Endothelial cell (in vitro differentiated cells): Measurements from ENCODE around the gene BCAS1. TPM values are rescaled to one million over a fixed set of nuclear protein-coding genes. Genes with fewer than 3 reads are reported as not detected.

Experiments
- DNase-seq: peaks from one replicate; pipeline ENCODE4 v3.0.0; 2021; ENCODE audit warnings: low spot score
- H3K27ac Mint-ChIP-seq: one replicate; pipeline ENCODE4 v1.8.0; 2021; ENCODE audit warnings: mixed read lengths, inconsistent platforms; ENCODE audit not compliant: unreplicated experiment
- H3K27me3 Mint-ChIP-seq: one replicate; pipeline ENCODE4 v1.8.0; 2021; ENCODE audit warnings: mild to moderate bottlenecking, moderate library complexity, mixed read lengths, inconsistent platforms; ENCODE audit not compliant: unreplicated experiment
- H3K36me3 Mint-ChIP-seq: one replicate; pipeline ENCODE4 v1.8.0; 2021; ENCODE audit warnings: mild to moderate bottlenecking, low read depth, mixed read lengths, inconsistent platforms; ENCODE audit not compliant: unreplicated experiment
- H3K4me1 Mint-ChIP-seq: one replicate; pipeline ENCODE4 v1.8.0; 2021; ENCODE audit warnings: mild to moderate bottlenecking, mixed read lengths, inconsistent platforms; ENCODE audit not compliant: unreplicated experiment
- H3K4me3 Mint-ChIP-seq: one replicate; pipeline ENCODE4 v1.8.0; 2021; ENCODE audit warnings: mild to moderate bottlenecking, mixed read lengths, inconsistent platforms; ENCODE audit not compliant: unreplicated experiment
- H3K9me3 Mint-ChIP-seq: one replicate; pipeline ENCODE4 v1.8.0; 2021; ENCODE audit warnings: mixed read lengths, inconsistent platforms; ENCODE audit not compliant: unreplicated experiment
- CTCF ChIP-seq: fragments of 200-600 bp; sonication (generic); IDR thresholded peaks from one replicate; pipeline ENCODE4 v1.5.0; 2021; ENCODE audit warnings: antibody characterized with exemption; ENCODE audit not compliant: unreplicated experiment
- total RNA-seq: library from RNA; stranded (reverse); fragmentation: NEBNext Ultra II Directional; extraction: Animal tissue kit (Norgen Biotek cat#: 25700); gene quantifications from one replicate; pipeline ENCODE4 v1.2.1, GENCODE V29; 2021; ENCODE audit not compliant: unreplicated experiment

The BCAS1 gene
- total RNA-seq, 1 donor from 2014 or later = 0.05 TPM

GRCh38 chr20:53956013-53956715 is 114.2 kb downstream of the BCAS1 start:
- Mint-ChIP-seq H3K36me3 (peaks cover 11% of the 10 kb centered on the region), H3K4me3 (no peak overlapping the region), H3K4me1 (peaks cover 11% of the 10 kb centered on the region), H3K27ac (no peak overlapping the region), H3K9me3 (peaks cover 4% of the 10 kb centered on the region), H3K27me3 (peaks cover 3% of the 10 kb centered on the region)
- DNase-seq = no peak
- TF ChIP-seq CTCF = no peak

- no peak overlapping the region for H3K27ac Mint-ChIP-seq
- peaks cover 4% of the 10 kb centered on the region for H3K9me3 Mint-ChIP-seq
- H3K27me3 Mint-ChIP-seq = peaks cover 3% of the 10 kb centered on the region
- DNase-seq = no peak
- H3K4me3 Mint-ChIP-seq = no peak overlapping the region
- no peak for TF ChIP-seq CTCF
- H3K36me3 Mint-ChIP-seq = peaks cover 11% of the 10 kb centered on the region
- peaks cover 11% of the 10 kb centered on the region for H3K4me1 Mint-ChIP-seq
These were observed 115.4 kb downstream of the BCAS1 start for GRCh38 chr20:53954723-53955658.

GRCh38 chr20:53952528-53953096 is 117.8 kb downstream of the BCAS1 start:
- peaks cover 10% of the 10 kb centered on the region for H3K4me1 Mint-ChIP-seq
- peaks cover 4% of the 10 kb centered on the region for H3K9me3 Mint-ChIP-seq
- TF ChIP-seq CTCF = no peak
- no peak overlapping the region for H3K4me3 Mint-ChIP-seq
- no peak overlapping the region for H3K27ac Mint-ChIP-seq
- H3K36me3 Mint-ChIP-seq = peaks cover 11% of the 10 kb centered on the region
- no peak for DNase-seq
- H3K27me3 Mint-ChIP-seq = peaks cover 4% of the 10 kb centered on the region

GRCh38 chr20:53950578-53950977 is 119.8 kb downstream of the BCAS1 start:
- no peak for TF ChIP-seq CTCF

More at GRCh38 chr20:53950578-53950977, 119.8 kb downstream of the BCAS1 start:
- Mint-ChIP-seq H3K27ac (no peak overlapping the region), H3K4me1 (peaks cover 10% of the 10 kb centered on the region), H3K27me3 (peaks cover 4% of the 10 kb centered on the region), H3K4me3 (no peak overlapping the region), H3K36me3 (peaks cover 11% of the 10 kb centered on the region), H3K9me3 (peaks cover 4% of the 10 kb centered on the region)
- DNase-seq = no peak
